Gastroesophageal sphincter (tissue), 4 donors: ENCODE measurements around the gene ERMP1. TPM values are rescaled to one million over a fixed set of nuclear protein-coding genes. Genes with fewer than 3 reads are reported as not detected.
A peak's percentile ranks its signal among the peaks of the same experiment; 100 is the strongest.

Experiments
- ATAC-seq: fragments of 150-250 bp; one replicate; pipeline ENCODE4 v1.9.1; 2016; ENCODE audit warnings: mild to moderate bottlenecking, moderate library complexity
- H3K27ac ChIP-seq, 4 donors: fragments of 200-600 bp; sonication (generic) in 3 of 4; 1 replicate in 3 of 4; 2 replicates in 1 of 4; pipeline ENCODE4 v1.5.1; 2016 to 2019
- H3K27me3 ChIP-seq: fragments of 200-600 bp; sonication (generic); one replicate; pipeline ENCODE4 v1.5.1; 2019
- H3K36me3 ChIP-seq, 2 donors: fragments of 200-600 bp; sonication (generic); one replicate each; pipeline ENCODE4 v1.5.1; 2019; ENCODE audit warnings: control low read depth in 1 of 2
- H3K4me1 ChIP-seq, 3 donors: fragments of 200-600 bp; sonication (generic); 1 replicate in 2 of 3; 2 replicates in 1 of 3; pipeline ENCODE4 v1.5.1; 2016 to 2019; ENCODE audit warnings: control low read depth in 2 of 3
- H3K4me3 ChIP-seq, 2 donors: fragments of 200-600 bp; sonication (generic); one replicate each; pipeline ENCODE4 v1.5.1; 2019; ENCODE audit warnings: mild to moderate bottlenecking in 1 of 2, moderate library complexity in 1 of 2
- H3K9me3 ChIP-seq, 3 donors: fragments of 200-600 bp; sonication (generic); one replicate each; pipeline ENCODE4 v1.5.1; 2017 to 2019; ENCODE audit warnings: control low read depth in 2 of 3
- CTCF ChIP-seq, 4 experiments: fragments of 200-600 bp in 2 of 4; fragments of 450-650 bp in 2 of 4; sonication (generic) in 1 of 4; IDR thresholded peaks; one replicate each; pipeline ENCODE4 v1.5.1; 2017 to 2019; ENCODE audit warnings: antibody characterized with exemption in 4 of 4, mild to moderate bottlenecking in 2 of 4, moderate library complexity in 2 of 4
- EP300 ChIP-seq: sonication (generic); formaldehyde crosslinking; IDR thresholded peaks from one replicate; pipeline ENCODE4 v1.6.1; 2017; ENCODE audit warnings: antibody characterized with exemption, mild to moderate bottlenecking
- POLR2A ChIP-seq, 2 donors: fragments of 450-650 bp; IDR thresholded peaks; one replicate each; pipeline ENCODE4 v1.6.1; 2017; ENCODE audit warnings: antibody characterized with exemption in 2 of 2, mild to moderate bottlenecking in 2 of 2, moderate library complexity in 1 of 2
- POLR2AphosphoS5 ChIP-seq: sonication (generic); formaldehyde crosslinking; IDR thresholded peaks from one replicate; pipeline ENCODE4 v1.6.1; 2017; ENCODE audit warnings: antibody characterized with exemption
- WGBS, 2 donors: methylation state at CpG; one replicate each; pipeline ENCODE4 v1.1.5; 2018; ENCODE audit warnings: low coverage in 1 of 2; 5-methylcytosine and 5-hydroxymethylcytosine counted together
- total RNA-seq, 4 donors: library from RNA; depleted of rRNA; stranded (reverse); fragments of >200 nt; gene quantifications; one replicate each; pipeline ENCODE4 v1.1.0, GENCODE V29; 2016

The ERMP1 gene
- total RNA-seq, 4 donors from 2014 or later: 6.6 to 12.2 (median 11.7) TPM

- H3K27ac ChIP-seq: no peak overlapping the region
- H3K4me1 ChIP-seq: peaks cover 0 to 5% (median 0%) of the 10 kb centered on the region in 3 donors
- no peaks in the 10 kb centered on the region for H3K36me3 ChIP-seq
- no peaks in the 10 kb centered on the region for H3K9me3 ChIP-seq
- no peak for ATAC-seq
- WGBS, 2 donors: 81 to 86% methylated on average over 3 of the region's 3 CpGs
- TF ChIP-seq POLR2AphosphoS5: no peak
- TF ChIP-seq CTCF (IDR thresholded peaks at IDR 0.05): no peak
- no peak for TF ChIP-seq POLR2A (IDR thresholded peaks at IDR 0.05)
- no peak for TF ChIP-seq EP300
- no peak overlapping the region for H3K4me3 ChIP-seq
- no peaks in the 10 kb centered on the region for H3K27me3 ChIP-seq
These were observed 15.5 kb upstream of the ERMP1 start for GRCh38 chr9:5848372-5848882.

- H3K4me3 ChIP-seq: no peak overlapping the region
- TF ChIP-seq POLR2AphosphoS5: no peak
- no peak for TF ChIP-seq EP300
- TF ChIP-seq POLR2A (IDR thresholded peaks at IDR 0.05): no peak
- TF ChIP-seq CTCF (IDR thresholded peaks at IDR 0.05): no peak
- H3K9me3 ChIP-seq: no peaks in the 10 kb centered on the region
- no peak overlapping the region for H3K27ac ChIP-seq
- 82 to 100% methylated on average over 2 to 4 of the region's 4 CpGs for WGBS, 2 donors
- ATAC-seq: no peak
- H3K4me1 ChIP-seq: peaks cover 0 to 14% (median 0%) of the 10 kb centered on the region in 3 donors
- no peaks in the 10 kb centered on the region for H3K27me3 ChIP-seq
- H3K36me3 ChIP-seq: peaks cover 0 to 2% of the 10 kb centered on the region in 2 donors
These were observed 13.6 kb upstream of the ERMP1 start for GRCh38 chr9:5846501-5846921.

GRCh38 chr9:5846096-5846495 lies 13.2 kb upstream of the ERMP1 start:
- no peak for ATAC-seq
- H3K4me1 ChIP-seq: peaks cover 0 to 14% (median 0%) of the 10 kb centered on the region in 3 donors
- no peak overlapping the region for H3K27ac ChIP-seq
- no peaks in the 10 kb centered on the region for H3K9me3 ChIP-seq
- H3K4me3 ChIP-seq: no peak overlapping the region
- WGBS, 2 donors: no CpG with 5 or more reads among the region's 1 CpG
- peaks cover 0 to 4% of the 10 kb centered on the region in 2 donors for H3K36me3 ChIP-seq
- no peaks in the 10 kb centered on the region for H3K27me3 ChIP-seq
- TF ChIP-seq EP300 (no peak), POLR2AphosphoS5 (no peak), CTCF (IDR thresholded peaks at IDR 0.05) (no peak), POLR2A (IDR thresholded peaks at IDR 0.05) (no peak)

GRCh38 chr9:5845157-5845531 lies 12.2 kb upstream of the ERMP1 start:
- ATAC-seq: no peak
- Histone ChIP-seq H3K27me3 (no peaks in the 10 kb centered on the region), H3K27ac (no peak overlapping the region), H3K4me1 (peaks cover 0 to 14% (median 0%) of the 10 kb centered on the region in 3 donors), H3K4me3 (no peak overlapping the region), H3K36me3 (peaks cover 0 to 4% of the 10 kb centered on the region in 2 donors), H3K9me3 (no peaks in the 10 kb centered on the region)
- TF ChIP-seq POLR2AphosphoS5 (no peak), EP300 (no peak), POLR2A (IDR thresholded peaks at IDR 0.05) (no peak), CTCF (IDR thresholded peaks at IDR 0.05) (no peak)
- 83 to 100% methylated on average over 1 of the region's 1 CpG for WGBS, 2 donors

GRCh38 chr9:5843794-5844471 lies 11.0 kb upstream of the ERMP1 start:
- peak; percentile 16 for ATAC-seq
- H3K27ac ChIP-seq: no peak overlapping the region

More at GRCh38 chr9:5843794-5844471, 11.0 kb upstream of the ERMP1 start:
- Histone ChIP-seq H3K27me3 (no peaks in the 10 kb centered on the region), H3K4me1 (peaks cover 0 to 23% (median 0%) of the 10 kb centered on the region in 3 donors), H3K9me3 (no peaks in the 10 kb centered on the region), H3K4me3 (no peak overlapping the region), H3K36me3 (peaks cover 0 to 4% of the 10 kb centered on the region in 2 donors)
- TF ChIP-seq POLR2A (IDR thresholded peaks at IDR 0.05): no peak
- TF ChIP-seq CTCF (IDR thresholded peaks at IDR 0.05): no peak
- no peak for TF ChIP-seq POLR2AphosphoS5
- no peak for TF ChIP-seq EP300
- WGBS, 2 donors: 57 to 58% methylated on average over 6 to 8 of the region's 8 CpGs
